GM13976 (cell line): Measurements from ENCODE around the gene OSM.

Experiments
- DNase-seq: peaks from one replicate; pipeline ENCODE4 v3.0.0; 2012; ENCODE audit warnings: low spot score
- in situ Hi-C: fragments of 300-500 bp; cut with MboI; formaldehyde crosslinking; loops from one replicate; pipeline ENCODE4 v1.12.0; 2022; ENCODE audit warnings: low sequenced_read_pairs, mixed read lengths, inconsistent platforms; ENCODE audit not compliant: unreplicated experiment
- TF ChIP-seq, protein P1 (sequence below): IDR thresholded peaks from 2 replicates; pipeline ENCODE4 v1.5.1; 2012; ENCODE audit warnings: borderline replicate concordance, mild to moderate bottlenecking; ENCODE audit not compliant: insufficient read depth; ENCODE audit errors: extremely low read depth, missing control alignments, control extremely low read depth

OSM gene

DNA sequence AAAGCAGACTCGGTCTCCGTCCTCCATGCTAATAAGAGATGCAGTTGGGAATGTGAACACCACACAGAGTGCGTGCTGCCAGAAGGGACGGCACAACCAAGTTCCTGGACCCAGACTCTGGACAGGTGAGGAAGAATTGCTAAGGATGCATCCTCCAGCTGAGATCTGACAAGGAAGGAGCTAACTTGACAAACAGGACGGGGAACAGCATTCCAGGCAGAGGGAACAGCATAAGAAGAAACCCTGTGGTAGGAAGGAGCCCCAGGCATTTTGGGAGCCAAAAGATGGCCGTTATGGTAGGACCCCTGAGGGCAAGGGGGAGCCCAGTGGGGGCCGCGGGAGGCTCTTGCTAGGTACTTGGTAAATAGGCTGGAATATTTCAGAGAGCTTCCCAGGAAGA lies 6.0 kb downstream of the OSM start:
- no peak for DNase-seq
- TF ChIP-seq, protein P1, sequence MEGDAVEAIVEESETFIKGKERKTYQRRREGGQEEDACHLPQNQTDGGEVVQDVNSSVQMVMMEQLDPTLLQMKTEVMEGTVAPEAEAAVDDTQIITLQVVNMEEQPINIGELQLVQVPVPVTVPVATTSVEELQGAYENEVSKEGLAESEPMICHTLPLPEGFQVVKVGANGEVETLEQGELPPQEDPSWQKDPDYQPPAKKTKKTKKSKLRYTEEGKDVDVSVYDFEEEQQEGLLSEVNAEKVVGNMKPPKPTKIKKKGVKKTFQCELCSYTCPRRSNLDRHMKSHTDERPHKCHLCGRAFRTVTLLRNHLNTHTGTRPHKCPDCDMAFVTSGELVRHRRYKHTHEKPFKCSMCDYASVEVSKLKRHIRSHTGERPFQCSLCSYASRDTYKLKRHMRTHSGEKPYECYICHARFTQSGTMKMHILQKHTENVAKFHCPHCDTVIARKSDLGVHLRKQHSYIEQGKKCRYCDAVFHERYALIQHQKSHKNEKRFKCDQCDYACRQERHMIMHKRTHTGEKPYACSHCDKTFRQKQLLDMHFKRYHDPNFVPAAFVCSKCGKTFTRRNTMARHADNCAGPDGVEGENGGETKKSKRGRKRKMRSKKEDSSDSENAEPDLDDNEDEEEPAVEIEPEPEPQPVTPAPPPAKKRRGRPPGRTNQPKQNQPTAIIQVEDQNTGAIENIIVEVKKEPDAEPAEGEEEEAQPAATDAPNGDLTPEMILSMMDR = no peak
- in situ Hi-C loops = loop anchor here (10.0 kb wide), 1 partner anchor 156 kb away; no protein-coding TSS in a partner anchor

- in situ Hi-C loops = loop anchor here (10.0 kb wide), 1 partner anchor 155 kb away; no protein-coding TSS in a partner anchor
- TF ChIP-seq, protein P1 = no peak
- no peak for DNase-seq
These were observed 6.4 kb downstream of the OSM start for GRCh38 chr22:30260276-30260675.

DNA sequence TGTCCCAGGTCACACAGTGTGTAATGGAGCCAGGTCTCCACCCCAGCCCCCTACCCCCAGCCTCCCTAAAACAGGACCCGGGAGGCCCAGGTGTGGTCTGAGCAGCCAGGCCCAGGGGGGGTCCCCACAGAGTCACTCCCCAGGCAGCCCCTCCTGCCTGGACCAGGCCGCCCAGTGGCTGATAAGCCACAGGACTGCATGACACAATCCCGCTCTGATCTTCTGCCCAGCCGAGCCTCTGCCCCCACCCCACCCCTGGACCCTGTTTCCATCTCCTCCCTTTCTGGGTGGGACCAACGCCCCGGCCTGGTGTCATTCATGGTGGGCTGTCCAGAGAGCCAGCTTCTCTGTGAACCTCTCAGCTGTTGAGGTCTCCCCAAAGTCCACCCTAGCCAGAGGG lies 12.3 kb downstream of the OSM start:
- TF ChIP-seq, protein P1 = no peak
- in situ Hi-C loops = no loop called here
- DNase-seq = no peak

DNA sequence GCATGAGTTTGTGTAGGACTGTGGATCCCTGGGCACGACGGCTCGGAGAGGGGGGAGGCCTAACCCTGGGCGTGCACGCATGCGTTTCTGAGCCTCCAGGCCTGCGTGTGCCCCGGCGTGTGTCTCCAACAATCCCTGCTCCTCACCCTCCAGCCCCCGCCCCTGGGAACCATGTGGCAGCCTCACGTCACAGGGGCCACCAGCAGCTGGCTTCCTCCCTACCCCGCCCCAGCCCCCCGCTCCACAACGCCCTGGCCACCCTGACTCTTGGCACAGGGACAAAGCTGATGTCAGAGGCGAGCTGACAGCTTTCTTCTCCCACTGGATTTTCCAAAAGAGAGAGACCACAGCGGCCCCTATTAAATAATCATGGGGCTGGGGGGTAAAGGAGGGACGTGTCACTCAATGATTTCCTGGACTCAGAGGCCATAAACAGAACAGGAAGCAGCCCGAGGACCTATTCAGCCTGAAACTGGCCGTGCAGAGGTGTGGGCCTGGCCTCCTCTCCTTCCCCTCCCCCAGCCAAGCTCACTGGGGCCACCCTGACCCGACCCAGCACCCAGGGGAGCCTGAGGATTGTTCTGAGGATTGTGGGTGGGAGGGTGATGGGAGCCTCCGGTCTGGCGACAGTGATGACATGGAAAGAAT lies 13.3 kb downstream of the OSM start:
- TF ChIP-seq, protein P1 = no peak
- in situ Hi-C loops = no loop called here
- peak; percentile 67 for DNase-seq

DNA sequence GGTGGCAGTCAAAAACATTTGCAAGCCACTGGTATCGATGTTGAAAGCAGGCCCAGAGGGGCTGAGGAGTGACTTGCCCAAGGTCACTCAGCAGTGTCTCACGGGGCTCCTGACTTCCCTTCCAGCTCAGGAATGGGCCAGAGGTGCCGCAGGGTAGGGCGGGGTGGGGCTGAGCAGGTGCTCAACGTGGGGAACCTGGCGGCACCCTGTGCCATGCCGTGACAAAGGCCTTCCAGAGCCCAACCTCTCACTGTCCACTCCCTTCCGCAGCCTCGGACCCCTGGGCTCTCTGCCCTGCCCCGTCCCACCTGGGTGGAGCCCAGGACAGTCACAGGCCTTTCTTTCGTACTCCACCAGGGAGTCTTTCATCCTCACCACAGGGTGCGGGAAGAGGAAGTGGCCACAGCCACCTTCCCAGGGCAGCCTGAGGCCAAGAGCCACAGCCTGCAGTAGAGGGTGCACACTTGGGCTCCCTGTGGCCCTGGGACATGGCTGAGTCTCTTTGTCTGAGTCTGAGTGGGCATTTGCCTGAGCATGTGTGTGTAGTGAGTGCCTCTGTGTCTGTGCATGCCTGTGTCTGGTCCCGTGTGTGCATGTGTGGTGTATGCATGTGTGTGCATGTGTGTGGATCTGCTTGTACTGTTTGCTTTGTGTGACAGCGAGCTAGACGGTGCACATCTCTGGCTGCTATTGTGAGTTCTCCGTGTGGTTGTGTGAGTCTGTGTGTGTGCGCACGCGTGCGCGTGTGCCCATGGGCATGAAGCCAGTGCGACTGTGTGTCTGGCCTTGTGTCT lies 14.0 kb downstream of the OSM start:
- DNase-seq = no peak
- in situ Hi-C loops = no loop called here
- TF ChIP-seq, protein P1 = no peak

- no peak for DNase-seq
- in situ Hi-C loops = no loop called here
- TF ChIP-seq, protein P1 = no peak
These were observed 14.9 kb downstream of the OSM start for GRCh38 chr22:30251711-30252110.
